Neural crest cell (in vitro differentiated cells): ENCODE results near the gene NFATC3. TPM values are rescaled to one million over a fixed set of nuclear protein-coding genes. Genes with fewer than 3 reads are reported as not detected.
A peak's percentile ranks its signal among the peaks of the same experiment; 100 is the strongest.

Experiments used
- DNase-seq: peaks from one replicate; pipeline ENCODE4 v3.0.0; 2021; ENCODE audit warnings: low read depth, mixed read lengths, low spot score
- H3K27ac Mint-ChIP-seq: one replicate; pipeline ENCODE4 v1.8.0; 2021; ENCODE audit warnings: mild to moderate bottlenecking, mixed read lengths; ENCODE audit not compliant: unreplicated experiment
- H3K27me3 Mint-ChIP-seq: 2 replicates; pipeline ENCODE4 v1.8.0; 2021; ENCODE audit warnings: low read depth, mild to moderate bottlenecking, mixed read lengths
- H3K36me3 Mint-ChIP-seq: 2 replicates; pipeline ENCODE4 v1.8.0; 2021; ENCODE audit warnings: low read depth, mild to moderate bottlenecking, mixed read lengths
- H3K4me1 Mint-ChIP-seq: 2 replicates; pipeline ENCODE4 v1.8.0; 2021; ENCODE audit warnings: mixed read lengths
- H3K4me3 Mint-ChIP-seq: one replicate; pipeline ENCODE4 v1.8.0; 2021; ENCODE audit warnings: mild to moderate bottlenecking, mixed read lengths
- H3K9me3 Mint-ChIP-seq: 2 replicates; pipeline ENCODE4 v1.8.0; 2021; ENCODE audit warnings: mixed read lengths
- total RNA-seq: library from RNA; stranded (reverse); gene quantifications from 2 replicates; pipeline ENCODE4 v1.2.1, GENCODE V29; 2021
- TF ChIP-seq, protein P1 (sequence below): fragments of 200-600 bp; sonication (generic); conservative IDR thresholded peaks from 2 replicates; pipeline ENCODE4 v1.5.0; 2021; ENCODE audit warnings: antibody characterized with exemption, mild to moderate bottlenecking

NFATC3 gene
- total RNA-seq, 1 donor from 2014 or later = 64.9 TPM

DNA sequence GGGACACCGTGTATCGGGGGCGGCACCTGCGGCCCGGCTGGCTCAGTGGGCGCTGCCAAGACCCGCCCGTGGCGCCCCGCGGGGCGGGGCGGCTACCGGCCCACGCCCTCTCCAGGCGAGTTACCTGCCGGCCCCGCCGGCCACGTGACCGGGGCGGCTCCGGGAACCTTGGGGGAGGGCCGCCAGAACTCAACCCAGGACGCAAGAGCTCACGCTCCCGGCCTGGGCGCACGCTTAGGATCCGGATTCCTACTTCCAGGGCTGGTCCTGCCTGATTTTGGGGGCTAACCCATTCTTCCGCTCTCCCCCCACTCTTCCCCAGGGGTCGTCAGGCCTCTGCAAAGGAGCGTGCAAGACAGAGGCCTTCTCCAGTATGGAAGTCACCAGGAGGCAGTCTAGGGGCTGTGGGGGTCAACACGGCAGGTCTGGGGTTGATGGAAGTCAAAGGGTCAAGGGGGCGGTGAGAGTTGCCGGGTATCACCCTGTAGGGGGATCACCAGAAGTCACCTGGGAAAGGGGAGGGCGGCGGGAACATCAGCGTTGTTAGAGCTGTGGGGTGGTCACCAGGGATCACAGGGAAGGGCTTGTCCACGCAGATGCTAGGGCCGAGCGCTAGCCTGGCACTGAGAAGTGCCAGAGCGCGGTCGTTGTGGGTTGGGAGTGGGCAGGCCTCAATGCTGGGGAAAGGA, 151.1 kb downstream of the NFATC3 start:
- DNase-seq = no peak
- Mint-ChIP-seq H3K4me3 (peak overlapping the region; percentile 88), H3K9me3 (no peaks in the 10 kb centered on the region), H3K36me3 (peaks cover 3% of the 10 kb centered on the region), H3K27ac (no peak overlapping the region), H3K27me3 (peaks cover 53% of the 10 kb centered on the region), H3K4me1 (peaks cover 19% of the 10 kb centered on the region)
- TF ChIP-seq, protein P1, sequence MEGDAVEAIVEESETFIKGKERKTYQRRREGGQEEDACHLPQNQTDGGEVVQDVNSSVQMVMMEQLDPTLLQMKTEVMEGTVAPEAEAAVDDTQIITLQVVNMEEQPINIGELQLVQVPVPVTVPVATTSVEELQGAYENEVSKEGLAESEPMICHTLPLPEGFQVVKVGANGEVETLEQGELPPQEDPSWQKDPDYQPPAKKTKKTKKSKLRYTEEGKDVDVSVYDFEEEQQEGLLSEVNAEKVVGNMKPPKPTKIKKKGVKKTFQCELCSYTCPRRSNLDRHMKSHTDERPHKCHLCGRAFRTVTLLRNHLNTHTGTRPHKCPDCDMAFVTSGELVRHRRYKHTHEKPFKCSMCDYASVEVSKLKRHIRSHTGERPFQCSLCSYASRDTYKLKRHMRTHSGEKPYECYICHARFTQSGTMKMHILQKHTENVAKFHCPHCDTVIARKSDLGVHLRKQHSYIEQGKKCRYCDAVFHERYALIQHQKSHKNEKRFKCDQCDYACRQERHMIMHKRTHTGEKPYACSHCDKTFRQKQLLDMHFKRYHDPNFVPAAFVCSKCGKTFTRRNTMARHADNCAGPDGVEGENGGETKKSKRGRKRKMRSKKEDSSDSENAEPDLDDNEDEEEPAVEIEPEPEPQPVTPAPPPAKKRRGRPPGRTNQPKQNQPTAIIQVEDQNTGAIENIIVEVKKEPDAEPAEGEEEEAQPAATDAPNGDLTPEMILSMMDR = no peak

DNA sequence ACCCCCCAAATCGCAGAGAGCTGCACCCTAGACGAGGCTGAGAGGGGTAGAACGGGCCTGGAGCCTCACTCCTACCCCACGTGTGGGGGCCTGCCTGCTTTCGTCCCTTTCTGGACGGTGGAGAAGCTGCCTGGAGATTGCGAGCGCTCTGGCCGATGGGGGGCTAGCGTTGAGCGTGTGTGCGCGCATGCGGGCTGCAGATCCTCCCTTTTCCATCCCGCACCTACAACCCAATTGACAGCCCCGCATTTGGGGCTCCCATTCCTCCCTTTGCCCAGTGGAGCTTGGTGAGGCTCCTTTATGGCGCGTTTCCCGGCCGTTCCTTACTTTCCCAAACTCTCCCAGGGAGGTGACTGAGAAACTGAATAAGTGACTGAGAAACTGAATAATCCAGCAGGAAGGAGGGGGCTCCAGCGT, 151.7 kb downstream of the NFATC3 start:
- Mint-ChIP-seq H3K36me3 (peaks cover 3% of the 10 kb centered on the region), H3K4me1 (peaks cover 19% of the 10 kb centered on the region), H3K27me3 (peaks cover 53% of the 10 kb centered on the region), H3K4me3 (peak overlapping the region; percentile 88), H3K9me3 (no peaks in the 10 kb centered on the region), H3K27ac (no peak overlapping the region)
- no peak for DNase-seq
- TF ChIP-seq, protein P1 = no peak

DNA sequence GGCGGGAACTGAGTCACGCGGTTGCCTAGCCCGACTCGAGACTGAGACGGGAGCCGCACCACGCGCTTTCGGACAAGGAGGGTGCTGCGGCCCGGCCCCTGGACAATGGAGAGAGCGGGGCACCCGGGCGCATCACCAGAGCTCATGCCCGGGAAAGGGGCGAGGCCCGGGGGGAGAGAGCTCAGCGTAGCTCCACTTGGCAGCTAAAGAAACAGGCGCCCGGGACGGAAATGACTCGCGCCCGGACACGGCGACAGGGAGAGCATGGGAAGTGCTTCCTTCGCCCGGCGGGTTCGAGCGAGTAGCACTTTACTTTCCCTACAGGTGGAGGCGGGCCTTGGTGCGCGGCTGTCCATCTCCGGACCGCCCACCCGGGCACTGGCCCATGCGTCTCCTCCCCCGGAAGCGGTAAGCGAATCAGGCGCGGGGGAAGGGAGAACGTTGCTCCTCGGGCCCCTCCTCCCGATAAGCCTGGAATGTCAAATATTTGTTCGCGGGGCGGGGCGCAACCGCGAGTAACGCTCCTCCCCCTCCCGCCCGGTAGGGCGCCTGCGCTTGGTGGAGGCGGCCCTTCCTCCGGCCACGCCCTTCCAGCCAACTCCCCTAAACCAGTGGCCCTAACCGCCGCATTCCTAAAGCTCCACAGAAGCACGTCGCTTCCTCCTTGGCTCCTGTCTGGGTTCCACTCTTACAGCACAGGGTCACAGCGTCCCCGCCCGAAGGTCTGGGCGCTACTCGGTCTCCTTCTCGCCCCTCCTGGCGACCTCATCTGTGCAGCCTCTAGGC, 152.3 kb downstream of the NFATC3 start:
- Mint-ChIP-seq H3K27ac (peak overlapping the region; percentile 73), H3K36me3 (peaks cover 3% of the 10 kb centered on the region), H3K4me1 (peaks cover 19% of the 10 kb centered on the region), H3K27me3 (peaks cover 53% of the 10 kb centered on the region), H3K9me3 (no peaks in the 10 kb centered on the region), H3K4me3 (peak overlapping the region; percentile 88)
- TF ChIP-seq, protein P1 = no peak
- peak; percentile 96 for DNase-seq

DNA sequence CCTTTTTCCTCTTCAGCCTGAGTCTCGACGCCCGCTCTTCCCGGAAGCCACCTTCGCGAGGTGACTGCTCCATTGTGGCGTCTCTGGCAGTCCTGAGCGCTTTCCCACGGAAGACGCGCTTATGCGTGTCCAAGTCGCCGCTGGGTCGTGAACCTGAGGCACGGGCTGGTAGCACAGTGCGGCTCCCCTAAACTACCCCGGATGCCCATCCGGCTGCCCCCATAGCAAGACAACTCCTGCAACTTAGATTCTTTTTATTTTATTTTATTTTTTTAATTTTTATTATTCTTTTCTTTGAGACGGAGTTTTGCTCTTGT, 152.8 kb downstream of the NFATC3 start:
- H3K9me3 Mint-ChIP-seq = no peaks in the 10 kb centered on the region
- H3K27ac Mint-ChIP-seq = no peak overlapping the region
- peaks cover 48% of the 10 kb centered on the region for H3K27me3 Mint-ChIP-seq
- TF ChIP-seq, protein P1 = no peak
- peak overlapping the region; percentile 88 for H3K4me3 Mint-ChIP-seq
- peaks cover 19% of the 10 kb centered on the region for H3K4me1 Mint-ChIP-seq
- H3K36me3 Mint-ChIP-seq = peaks cover 3% of the 10 kb centered on the region
- DNase-seq = no peak

DNA sequence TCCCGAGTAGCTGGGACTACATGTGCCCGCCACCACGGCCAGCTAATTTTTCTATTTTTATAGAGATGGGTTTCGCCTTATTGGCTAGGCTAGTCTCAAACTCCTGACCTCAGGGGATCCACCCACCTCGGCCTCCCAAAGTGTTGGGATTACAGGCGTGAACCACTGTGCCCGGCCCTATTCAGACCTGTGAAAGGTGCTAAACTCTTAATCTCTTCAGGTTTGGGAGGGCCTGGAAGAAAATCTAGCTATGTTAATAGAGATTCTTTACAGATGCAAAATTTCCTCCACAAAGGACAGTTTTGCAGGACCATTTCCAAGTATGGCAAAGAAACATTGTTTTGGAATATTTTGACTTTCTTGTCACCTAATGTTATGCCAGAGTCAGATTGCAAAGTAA, 156.9 kb downstream of the NFATC3 start:
- TF ChIP-seq, protein P1 = no peak
- Mint-ChIP-seq H3K36me3 (no peaks in the 10 kb centered on the region), H3K27ac (no peak overlapping the region), H3K27me3 (peaks cover 10% of the 10 kb centered on the region), H3K4me1 (peaks cover 24% of the 10 kb centered on the region), H3K4me3 (peak overlapping the region; percentile 70), H3K9me3 (no peaks in the 10 kb centered on the region)
- DNase-seq = no peak
